Cardiac muscle cell (in vitro differentiated cells and primary cell): Measurements from ENCODE around the gene MELTF. TPM values are rescaled to one million over a fixed set of nuclear protein-coding genes. Genes with fewer than 3 reads are reported as not detected.

Experiments used
- DNase-seq, 2 donors: peaks; one replicate each; pipeline versions ENCODE4 v3.0.0 to v3.0.0-alpha.2; 2010 to 2017; ENCODE audit warnings: low read depth in 1 of 2, low spot score in 1 of 2
- H3K27ac ChIP-seq: fragments of 200-600 bp; sonication (generic); 2 replicates; pipeline ENCODE4 v1.5.1; 2016
- H3K27me3 ChIP-seq: fragments of 200-600 bp; sonication (generic); 2 replicates; pipeline ENCODE4 v1.6.0; 2016; ENCODE audit warnings: control low read depth
- H3K36me3 ChIP-seq: fragments of 200-600 bp; sonication (generic); 2 replicates; pipeline ENCODE4 v1.5.1; 2016; ENCODE audit warnings: control low read depth
- H3K4me1 ChIP-seq: fragments of 200-600 bp; sonication (generic); 2 replicates; pipeline ENCODE4 v1.8.1; 2017; ENCODE audit warnings: low read depth, mild to moderate bottlenecking, mixed run types
- H3K4me3 ChIP-seq: fragments of 200-600 bp; sonication (generic); 2 replicates; pipeline ENCODE4 v1.5.1; 2016; ENCODE audit warnings: mild to moderate bottlenecking
- H3K9me3 ChIP-seq: fragments of 200-600 bp; sonication (generic); 2 replicates; pipeline ENCODE4 v1.5.1; 2017; ENCODE audit warnings: low read depth, mild to moderate bottlenecking, control low read depth
- CTCF ChIP-seq: IDR thresholded peaks from 2 replicates; pipeline ENCODE4 v1.5.1; 2012; ENCODE audit warnings: low read depth, mild to moderate bottlenecking, low read length
- polyA plus RNA-seq: library from polyadenylated mRNA; unstranded; fragments of >200 nt; fragmentation: Nextera tagmentation; extraction: Ambion mirVana; gene quantifications from 2 replicates; pipeline ENCODE4 v1.2.1, GENCODE V29; 2016
- total RNA-seq: library from RNA; depleted of rRNA; stranded (reverse); fragments of >200 nt; gene quantifications from 2 replicates; pipeline ENCODE4 v1.2.3, GENCODE V29; 2016

MELTF gene
- total and polyA plus RNA-seq, 2 experiments from 2014 or later = 12.0 to 17.8 TPM

- H3K27me3 ChIP-seq = no peaks in the 10 kb centered on the region
- no peak overlapping the region for H3K27ac ChIP-seq
- DNase-seq = no peak
- H3K4me3 ChIP-seq = no peak overlapping the region
- peaks cover 3% of the 10 kb centered on the region for H3K4me1 ChIP-seq
- no peak for TF ChIP-seq CTCF
- no peaks in the 10 kb centered on the region for H3K36me3 ChIP-seq
- H3K9me3 ChIP-seq = no peaks in the 10 kb centered on the region
These were observed 13.6 kb downstream of the MELTF start for GRCh38 chr3:197015790-197016736.

GRCh38 chr3:197014942-197015575 lies 14.6 kb downstream of the MELTF start:
- DNase-seq = no peak
- H3K27me3 ChIP-seq = no peaks in the 10 kb centered on the region
- H3K27ac ChIP-seq = no peak overlapping the region
- no peaks in the 10 kb centered on the region for H3K36me3 ChIP-seq
- no peak overlapping the region for H3K4me3 ChIP-seq
- no peak for TF ChIP-seq CTCF
- peaks cover 6% of the 10 kb centered on the region for H3K4me1 ChIP-seq
- no peaks in the 10 kb centered on the region for H3K9me3 ChIP-seq

GRCh38 chr3:197014024-197014423 lies 15.6 kb downstream of the MELTF start:
- Histone ChIP-seq H3K27me3 (no peaks in the 10 kb centered on the region), H3K36me3 (no peaks in the 10 kb centered on the region), H3K4me3 (no peak overlapping the region), H3K9me3 (no peaks in the 10 kb centered on the region), H3K27ac (no peak overlapping the region), H3K4me1 (peaks cover 6% of the 10 kb centered on the region)
- no peak for TF ChIP-seq CTCF
- DNase-seq = no peak

GRCh38 chr3:197012540-197012883 lies 17.1 kb downstream of the MELTF start:
- Histone ChIP-seq H3K27ac (no peak overlapping the region), H3K27me3 (no peaks in the 10 kb centered on the region), H3K4me1 (peaks cover 6% of the 10 kb centered on the region), H3K36me3 (no peaks in the 10 kb centered on the region), H3K9me3 (no peaks in the 10 kb centered on the region), H3K4me3 (no peak overlapping the region)
- TF ChIP-seq CTCF = no peak
- no peak for DNase-seq

- Histone ChIP-seq H3K27me3 (no peaks in the 10 kb centered on the region), H3K4me3 (no peak overlapping the region), H3K9me3 (no peaks in the 10 kb centered on the region), H3K36me3 (no peaks in the 10 kb centered on the region), H3K27ac (no peak overlapping the region), H3K4me1 (peaks cover 6% of the 10 kb centered on the region)
- no peak for DNase-seq
- no peak for TF ChIP-seq CTCF
These were observed 17.7 kb downstream of the MELTF start for GRCh38 chr3:197011780-197012539.
